ENCODE results near the gene CLDN6.
"Not testable (repeated sequence)": the region's sequence is repeated elsewhere in the genome, so short reads cannot be mapped to it uniquely, and the experiment has no call there.

The CLDN6 gene

GRCh38 chr16:3017794-3018506 is at the start of gene CLDN6:
CLDN6 (minus strand) TSS chr16:3018183; CDS start chr16:3016021, 2,162 bp downstream.
- no peak for DNase-seq

- no peak for DNase-seq
Measured at GRCh38 chr16:3066440-3066748, 48.4 kb upstream of the CLDN6 start.

DNA sequence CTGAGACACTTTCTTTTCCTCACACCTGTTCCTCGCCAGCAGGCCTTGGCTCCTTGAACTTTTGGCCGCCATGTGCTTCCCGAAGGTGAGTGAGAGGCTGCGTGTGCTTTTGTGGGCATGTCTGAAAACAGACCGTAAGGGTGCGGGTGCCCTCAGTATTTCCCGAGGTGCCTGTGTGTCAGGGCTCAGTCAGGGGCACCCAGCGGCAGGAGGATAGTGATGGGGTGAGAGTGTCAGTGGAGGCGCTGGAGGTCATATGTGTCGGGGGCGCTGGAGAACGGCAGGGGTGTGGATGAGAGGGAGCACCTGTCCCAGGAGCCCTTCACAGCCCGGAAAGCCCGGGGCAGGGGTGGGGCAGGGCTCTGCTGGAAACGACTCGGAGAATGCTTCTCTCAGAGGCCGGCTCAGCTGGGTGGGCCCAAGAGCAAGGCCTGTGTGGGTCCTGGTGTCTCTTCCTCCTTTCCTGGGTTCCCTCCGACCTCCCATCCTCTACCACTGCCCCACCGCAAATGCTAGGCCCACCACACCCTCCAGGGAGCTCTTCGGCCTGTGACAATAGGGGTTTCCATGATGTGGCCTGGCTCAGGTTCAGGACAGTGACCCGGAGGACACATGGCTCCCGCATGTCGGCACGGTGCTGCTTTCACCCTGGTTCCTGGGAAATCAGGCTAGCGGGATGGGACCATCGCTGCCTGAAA is 47.9 kb upstream of the CLDN6 start:
- no peak for DNase-seq

GRCh38 chr16:3065069-3065741 is 47.2 kb upstream of the CLDN6 start, which contains the start of gene IL32:
IL32 (plus strand) TSS chr16:3065640; CDS start chr16:3065812, 172 bp downstream.
- DNase-seq: no peak

DNA sequence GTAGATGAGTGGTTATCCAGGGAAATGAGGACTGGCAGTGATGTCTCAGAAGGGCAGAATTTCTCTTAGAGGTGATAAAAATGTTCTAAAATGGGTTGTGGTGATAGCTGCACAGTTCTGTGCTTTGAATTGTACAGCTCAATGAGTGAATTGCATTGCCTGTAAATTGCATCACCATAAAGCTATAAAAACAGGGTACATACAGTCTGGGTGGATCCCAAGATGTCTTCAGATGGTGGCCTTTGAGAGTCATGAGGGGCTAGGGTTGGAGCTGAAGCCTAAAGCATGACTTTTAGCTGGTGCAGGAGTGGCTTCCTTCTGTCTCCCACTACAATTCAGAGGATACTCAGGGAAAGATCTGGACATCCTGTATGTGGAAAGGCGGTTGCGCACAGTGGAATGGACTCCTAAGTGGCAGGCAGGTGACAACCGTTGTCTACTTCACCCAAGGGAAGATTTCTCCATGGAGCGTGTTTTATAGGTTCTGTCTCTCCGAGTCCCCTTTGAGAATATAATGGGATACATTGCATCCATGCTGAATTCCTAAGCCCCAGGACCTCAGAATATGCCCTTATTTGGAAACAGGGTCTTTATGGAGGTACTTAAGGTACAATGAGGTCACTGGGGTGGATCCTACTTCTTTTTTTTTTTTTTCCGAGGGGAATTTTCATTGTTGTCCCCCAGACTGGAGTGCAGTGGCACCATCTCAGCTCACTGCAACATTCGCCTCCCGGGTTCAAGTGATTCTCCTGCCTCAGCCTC is 45.8 kb upstream of the CLDN6 start:
- DNase-seq: no peak

GRCh38 chr16:3062553-3062952 is 44.6 kb upstream of the CLDN6 start:
- no peak for DNase-seq

DNA sequence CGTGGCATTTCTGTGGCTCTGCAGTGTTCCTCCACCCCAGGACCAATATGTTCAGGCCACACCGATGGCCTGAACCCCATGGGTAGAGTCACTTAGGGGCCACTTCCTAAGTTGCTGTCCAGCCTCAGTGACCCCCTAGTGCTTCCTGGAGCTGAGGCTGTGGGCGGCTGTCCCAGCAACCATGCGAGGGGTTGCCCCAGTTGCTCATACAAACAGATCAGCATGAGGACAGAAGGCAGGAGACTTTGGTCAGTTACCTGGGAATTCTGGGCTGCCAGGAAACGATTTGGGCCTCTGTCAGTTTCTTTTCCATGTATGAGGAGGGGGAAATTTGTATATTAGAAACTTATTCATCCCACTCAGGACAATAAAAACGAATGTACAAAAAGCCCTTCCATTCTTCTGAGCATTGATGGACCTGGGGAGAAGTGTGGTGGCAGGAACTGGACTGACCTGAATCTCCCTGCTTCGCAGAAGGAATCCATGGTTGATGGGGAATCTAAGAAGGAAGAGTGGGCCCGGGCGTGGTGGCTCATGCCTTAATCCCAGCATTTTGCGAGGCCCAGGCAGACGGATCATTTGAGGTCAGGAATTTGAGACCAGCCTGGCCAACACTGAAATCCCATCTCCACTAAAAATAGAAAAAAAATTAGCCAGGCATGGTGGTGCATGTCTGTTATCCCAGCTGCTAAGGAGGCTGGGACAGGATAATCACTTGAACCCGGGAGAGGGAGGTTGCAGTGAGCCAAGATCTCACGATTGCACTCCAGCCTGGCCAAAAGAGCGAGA is 42.5 kb upstream of the CLDN6 start:
- DNase-seq: no peak

DNA sequence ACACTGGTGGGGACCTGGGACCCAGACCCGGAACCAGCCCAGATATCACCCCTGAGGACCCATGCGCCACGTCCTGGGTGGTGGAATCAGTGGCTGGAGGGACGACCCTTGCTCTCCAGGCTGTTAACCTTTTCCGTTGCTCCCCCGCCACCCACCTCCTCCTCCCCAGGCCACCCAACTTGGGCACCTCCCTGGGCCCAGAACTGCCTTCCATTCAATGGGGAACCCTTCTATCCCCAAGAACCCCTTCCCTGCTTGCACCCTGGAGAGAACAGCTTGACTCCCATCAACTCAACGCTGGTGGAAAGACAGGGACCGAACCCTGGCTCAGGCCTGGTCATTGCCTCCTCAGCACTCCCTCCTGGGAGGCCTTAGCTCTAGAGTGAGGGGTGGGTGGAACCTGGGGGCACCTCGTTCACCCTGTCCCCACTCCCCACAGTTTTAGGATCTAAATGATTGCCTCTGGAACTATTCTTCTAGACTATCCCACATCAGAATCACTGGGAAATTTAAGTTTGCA is 41.8 kb upstream of the CLDN6 start:
- DNase-seq: no peak

- no peak for DNase-seq
Measured at GRCh38 chr16:3059041-3059722, 41.2 kb upstream of the CLDN6 start.

DNA sequence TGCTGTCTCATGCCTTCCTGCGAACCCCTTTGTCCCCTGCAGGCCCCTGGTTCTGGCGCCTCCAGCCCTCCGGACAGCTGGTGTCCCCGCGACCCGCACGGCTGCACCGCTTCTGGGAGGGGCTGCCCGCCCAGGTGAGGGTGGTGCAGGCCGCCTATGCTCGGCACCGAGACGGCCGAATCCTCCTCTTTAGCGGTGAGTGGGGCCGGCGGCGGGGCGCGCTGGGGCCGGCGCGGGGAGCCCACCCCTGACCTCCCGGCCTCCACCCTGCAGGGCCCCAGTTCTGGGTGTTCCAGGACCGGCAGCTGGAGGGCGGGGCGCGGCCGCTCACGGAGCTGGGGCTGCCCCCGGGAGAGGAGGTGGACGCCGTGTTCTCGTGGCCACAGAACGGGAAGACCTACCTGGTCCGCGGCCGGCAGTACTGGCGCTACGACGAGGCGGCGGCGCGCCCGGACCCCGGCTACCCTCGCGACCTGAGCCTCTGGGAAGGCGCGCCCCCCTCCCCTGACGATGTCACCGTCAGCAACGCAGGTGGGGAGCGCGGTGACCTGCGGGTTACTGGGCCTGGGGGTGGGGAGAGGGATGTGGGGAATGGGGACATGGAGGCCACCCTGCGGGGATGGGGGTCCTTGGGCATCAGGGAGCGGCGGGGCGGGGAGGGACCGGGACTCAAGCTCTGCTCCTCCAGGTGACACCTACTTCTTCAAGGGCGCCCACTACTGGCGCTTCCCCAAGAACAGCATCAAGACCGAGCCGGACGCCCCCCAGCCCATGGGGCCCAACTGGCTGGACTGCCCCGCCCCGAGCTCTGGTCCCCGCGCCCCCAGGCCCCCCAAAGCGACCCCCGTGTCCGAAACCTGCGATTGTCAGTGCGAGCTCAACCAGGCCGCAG is 40.4 kb upstream of the CLDN6 start:
- no peak for DNase-seq

DNA sequence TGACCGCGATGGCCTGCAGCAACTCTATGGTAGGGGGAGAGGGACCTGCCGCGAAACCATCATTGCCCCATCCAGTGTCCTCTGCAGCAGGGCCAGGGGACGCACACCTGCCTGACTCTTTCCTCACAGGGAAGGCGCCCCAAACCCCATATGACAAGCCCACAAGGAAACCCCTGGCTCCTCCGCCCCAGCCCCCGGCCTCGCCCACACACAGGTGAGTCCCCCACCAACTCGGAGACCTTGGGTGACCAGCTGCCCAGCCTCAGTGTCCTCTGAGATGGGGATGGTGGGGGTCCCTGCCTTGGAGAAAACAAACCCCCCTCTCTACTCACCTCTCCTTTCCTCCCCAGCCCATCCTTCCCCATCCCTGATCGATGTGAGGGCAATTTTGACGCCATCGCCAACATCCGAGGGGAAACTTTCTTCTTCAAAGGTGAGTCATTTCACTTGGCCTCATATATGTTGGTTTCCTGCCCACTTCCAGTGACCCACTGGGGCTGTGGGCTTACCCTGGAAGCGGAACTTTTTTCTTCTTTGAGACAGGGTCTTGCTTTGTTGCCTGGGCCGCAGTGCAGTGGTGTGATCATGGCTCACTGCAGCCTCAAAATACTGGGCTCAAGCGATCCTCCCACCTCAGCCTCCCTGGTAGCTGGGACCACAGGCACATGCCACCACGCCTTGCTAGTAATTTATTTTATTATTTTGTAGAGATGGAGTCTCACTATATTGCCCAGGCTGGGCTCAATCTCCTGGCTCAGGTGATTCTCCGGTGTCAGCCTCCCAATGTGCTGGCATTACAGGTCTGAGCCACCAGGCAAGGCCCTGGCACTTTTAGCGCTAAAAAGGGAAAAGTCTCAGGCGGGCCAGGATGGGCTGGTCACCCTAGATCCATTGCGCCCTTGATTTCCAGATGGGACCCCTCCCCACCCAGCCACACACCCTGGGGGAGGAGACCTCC is 39.5 kb upstream of the CLDN6 start:
- no peak for DNase-seq

GRCh38 chr16:3056336-3057180 is 38.6 kb upstream of the CLDN6 start:
- no peak for DNase-seq

DNA sequence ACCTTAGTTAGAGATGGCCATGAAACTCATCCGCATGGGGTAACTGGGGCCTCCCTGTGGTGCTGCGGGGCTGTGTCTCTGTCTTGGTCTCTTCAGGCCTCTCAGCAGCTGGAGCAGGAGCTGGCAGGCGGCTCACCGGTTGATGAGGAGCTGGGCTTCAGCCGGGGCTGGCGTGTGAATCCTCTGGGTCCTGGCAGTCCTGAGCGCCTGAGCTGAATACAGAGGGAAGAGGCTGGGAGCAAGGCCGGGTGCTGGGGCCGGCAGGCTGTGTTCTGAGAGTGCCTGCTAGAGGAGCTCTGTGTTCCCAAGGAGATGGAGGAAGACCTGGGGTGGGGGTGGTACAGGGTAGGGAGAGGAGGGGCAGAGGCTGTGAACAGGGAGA is 37.7 kb upstream of the CLDN6 start:
- DNase-seq: not testable (repeated sequence)

- no peak for DNase-seq
Measured at GRCh38 chr16:3054965-3055733, 37.2 kb upstream of the CLDN6 start.

- DNase-seq: not testable (repeated sequence)
Measured at GRCh38 chr16:3053330-3053710, 35.3 kb upstream of the CLDN6 start.

DNA sequence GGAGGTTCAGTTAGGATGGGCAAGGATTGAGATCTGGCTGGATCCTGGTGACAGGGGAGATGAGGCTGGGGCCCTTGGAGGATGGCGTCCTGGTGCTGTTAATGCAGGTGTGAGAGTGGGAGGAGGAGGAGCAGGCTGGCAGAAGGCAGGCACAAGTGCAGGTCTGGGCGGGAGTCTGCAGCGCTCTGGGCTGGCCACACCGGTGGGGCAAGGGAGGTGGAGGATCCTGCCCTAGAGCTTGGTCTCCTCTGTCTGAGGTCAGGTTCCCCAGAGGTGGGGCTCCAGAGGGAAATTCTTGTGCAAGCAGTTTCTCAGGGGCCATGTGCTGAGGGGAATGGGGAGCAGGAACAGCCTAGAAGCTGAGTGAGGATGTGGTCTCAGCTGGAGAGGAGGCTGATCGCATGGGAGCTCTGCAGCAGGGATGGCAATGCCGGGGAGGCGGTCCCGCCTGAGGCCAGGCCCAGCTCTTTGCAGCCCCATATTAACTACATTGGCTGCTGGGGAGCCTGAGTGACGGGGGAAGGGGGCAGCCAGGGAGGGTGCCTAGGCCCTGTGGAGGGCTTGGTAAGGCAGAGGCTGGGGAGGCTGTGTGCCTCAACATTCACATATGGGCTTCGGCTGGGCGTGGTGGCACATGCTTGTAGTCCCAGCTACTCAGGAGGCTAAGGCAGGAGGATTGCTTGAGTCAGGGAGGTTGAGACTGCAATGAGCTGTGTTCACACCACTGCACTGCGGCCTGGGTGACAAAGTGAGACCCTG is 34.8 kb upstream of the CLDN6 start:
- not testable (repeated sequence) for DNase-seq

GRCh38 chr16:3051494-3051893 is 33.5 kb upstream of the CLDN6 start:
- DNase-seq: no peak
